WERI-Rb-1 (cell line): ENCODE measurements around the gene ZFP92.

Source experiments
- DNase-seq: peaks from one replicate; pipeline ENCODE4 v3.0.0-alpha.2; 2020
- H3K27ac ChIP-seq: fragments of 250-450 bp; sonication (Bioruptor Pico); 2 replicates; pipeline ENCODE4 v1.5.1; 2020; ENCODE audit warnings: mild to moderate bottlenecking, moderate library complexity
- H3K27me3 ChIP-seq: fragments of 250-450 bp; sonication (Bioruptor Pico); 2 replicates; pipeline ENCODE4 v1.5.1; 2021; ENCODE audit warnings: mild to moderate bottlenecking, low read depth, moderate library complexity; ENCODE audit not compliant: insufficient read depth, severe bottlenecking
- H3K36me3 ChIP-seq: fragments of 250-450 bp; sonication (Bioruptor Pico); 2 replicates; pipeline ENCODE4 v1.5.1; 2020; ENCODE audit warnings: mild to moderate bottlenecking, moderate library complexity
- H3K4me3 ChIP-seq: 2 replicates; pipeline ENCODE4 v1.5.1; 2011; ENCODE audit warnings: low read depth, mild to moderate bottlenecking, control low read depth, low read length
- H3K9me3 ChIP-seq: fragments of 250-450 bp; sonication (Bioruptor Pico); 2 replicates; pipeline ENCODE4 v1.5.1; 2021; ENCODE audit warnings: mild to moderate bottlenecking, moderate library complexity; ENCODE audit not compliant: severe bottlenecking
- TF ChIP-seq, protein P1 (sequence below): IDR thresholded peaks from 2 replicates; pipeline ENCODE4 v1.5.1; 2011; ENCODE audit warnings: low read depth, mild to moderate bottlenecking, control low read depth, inconsistent platforms, low read length

The ZFP92 gene

DNA sequence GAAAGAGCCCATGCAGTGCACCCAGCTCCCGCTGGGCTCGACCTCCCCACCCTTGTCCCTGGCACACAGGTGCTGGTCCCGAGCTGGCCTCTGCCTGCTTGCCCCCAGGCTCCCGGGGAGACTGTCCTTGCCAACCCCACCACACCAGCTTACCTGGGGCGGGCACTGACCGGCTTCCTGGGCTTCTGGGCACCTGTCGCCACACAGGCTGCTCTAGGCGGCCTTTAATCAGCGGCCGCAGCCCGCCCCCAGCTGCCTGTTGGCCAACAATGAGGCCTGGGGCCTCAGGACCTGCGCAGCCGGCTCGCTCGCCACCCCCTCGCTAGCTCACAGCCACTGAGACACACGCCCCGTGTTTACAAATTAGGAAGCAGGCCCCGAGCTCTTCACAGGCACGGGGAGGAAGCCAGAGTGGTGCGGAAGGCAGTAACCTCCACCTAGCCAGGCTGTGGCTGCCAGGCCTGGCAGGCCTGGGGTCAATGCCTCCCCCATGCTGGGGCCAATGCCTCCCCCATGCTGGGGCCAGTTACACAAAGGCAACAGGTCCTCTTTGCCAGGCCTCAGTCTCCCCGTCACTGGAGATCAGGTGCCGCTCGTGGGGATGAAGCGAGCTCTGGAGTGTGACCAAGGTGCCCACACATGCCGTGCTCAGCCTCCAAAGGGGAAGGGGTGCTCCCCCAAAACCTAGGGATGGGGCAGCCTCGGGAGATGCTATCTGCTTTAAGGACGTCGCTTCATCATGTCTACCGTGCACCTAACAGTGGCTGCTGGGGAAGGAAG lies 34.8 kb downstream of the ZFP92 start, which contains the start of gene TREX2:
TSS of gene TREX2 (minus strand) at position 201 of the 780 bp plus-strand sequence. CDS start 626 bp downstream, outside the sequence.
- no peak for DNase-seq
- peaks cover 15% of the 10 kb centered on the region for H3K27me3 ChIP-seq
- TF ChIP-seq, protein P1, sequence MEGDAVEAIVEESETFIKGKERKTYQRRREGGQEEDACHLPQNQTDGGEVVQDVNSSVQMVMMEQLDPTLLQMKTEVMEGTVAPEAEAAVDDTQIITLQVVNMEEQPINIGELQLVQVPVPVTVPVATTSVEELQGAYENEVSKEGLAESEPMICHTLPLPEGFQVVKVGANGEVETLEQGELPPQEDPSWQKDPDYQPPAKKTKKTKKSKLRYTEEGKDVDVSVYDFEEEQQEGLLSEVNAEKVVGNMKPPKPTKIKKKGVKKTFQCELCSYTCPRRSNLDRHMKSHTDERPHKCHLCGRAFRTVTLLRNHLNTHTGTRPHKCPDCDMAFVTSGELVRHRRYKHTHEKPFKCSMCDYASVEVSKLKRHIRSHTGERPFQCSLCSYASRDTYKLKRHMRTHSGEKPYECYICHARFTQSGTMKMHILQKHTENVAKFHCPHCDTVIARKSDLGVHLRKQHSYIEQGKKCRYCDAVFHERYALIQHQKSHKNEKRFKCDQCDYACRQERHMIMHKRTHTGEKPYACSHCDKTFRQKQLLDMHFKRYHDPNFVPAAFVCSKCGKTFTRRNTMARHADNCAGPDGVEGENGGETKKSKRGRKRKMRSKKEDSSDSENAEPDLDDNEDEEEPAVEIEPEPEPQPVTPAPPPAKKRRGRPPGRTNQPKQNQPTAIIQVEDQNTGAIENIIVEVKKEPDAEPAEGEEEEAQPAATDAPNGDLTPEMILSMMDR = no peak
- no peaks in the 10 kb centered on the region for H3K9me3 ChIP-seq
- peaks cover 6% of the 10 kb centered on the region for H3K36me3 ChIP-seq
- no peak within 1 kb of the TSS for H3K4me3 ChIP-seq
- no peak within 1 kb of the TSS for H3K27ac ChIP-seq

GRCh38 chrX:153446636-153446936 lies 35.3 kb downstream of the ZFP92 start:
- DNase-seq = no peak
- TF ChIP-seq, protein P1 = no peak
- H3K9me3 ChIP-seq = no peaks in the 10 kb centered on the region
- no peak overlapping the region for H3K4me3 ChIP-seq
- H3K27ac ChIP-seq = no peak overlapping the region
- H3K27me3 ChIP-seq = peaks cover 20% of the 10 kb centered on the region
- peaks cover 9% of the 10 kb centered on the region for H3K36me3 ChIP-seq

DNA sequence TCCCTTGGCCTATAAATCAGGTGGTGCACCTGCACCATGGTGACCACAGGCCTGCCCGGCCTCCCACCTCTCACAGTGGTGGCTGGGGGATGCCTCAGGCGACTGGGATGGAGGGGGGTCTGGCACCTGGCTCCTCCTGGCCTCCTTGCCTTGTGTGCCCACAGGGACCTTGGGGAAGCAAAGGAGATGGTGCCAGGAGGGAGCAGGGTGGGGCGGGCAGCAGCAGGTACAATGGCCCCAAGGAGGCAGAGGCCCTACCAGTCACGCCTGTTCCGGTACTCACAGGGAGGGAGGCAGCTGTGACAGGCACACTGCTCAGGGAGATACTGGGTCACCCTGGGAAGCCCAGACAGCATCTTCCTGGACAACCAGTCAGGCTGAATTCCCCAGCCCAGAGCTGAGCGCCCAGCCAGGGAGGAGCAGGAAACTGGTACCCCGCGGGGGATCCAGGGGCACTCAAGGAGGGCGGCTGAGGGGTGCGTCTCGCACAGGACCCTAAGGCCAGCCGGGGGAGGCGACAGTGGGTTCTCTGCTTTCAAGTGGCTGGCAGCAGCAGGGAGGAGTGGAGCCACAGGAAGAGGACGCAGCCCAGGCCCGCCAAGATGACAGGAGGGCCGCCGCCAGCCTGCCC lies 35.8 kb downstream of the ZFP92 start:
- H3K36me3 ChIP-seq = peaks cover 9% of the 10 kb centered on the region
- DNase-seq = no peak
- TF ChIP-seq, protein P1 = no peak
- peaks cover 20% of the 10 kb centered on the region for H3K27me3 ChIP-seq
- no peak overlapping the region for H3K27ac ChIP-seq
- H3K9me3 ChIP-seq = no peaks in the 10 kb centered on the region
- H3K4me3 ChIP-seq = no peak overlapping the region

- peaks cover 23% of the 10 kb centered on the region for H3K27me3 ChIP-seq
- no peak overlapping the region for H3K4me3 ChIP-seq
- H3K36me3 ChIP-seq = peaks cover 9% of the 10 kb centered on the region
- H3K9me3 ChIP-seq = no peaks in the 10 kb centered on the region
- H3K27ac ChIP-seq = no peak overlapping the region
- TF ChIP-seq, protein P1 = no peak
- no peak for DNase-seq
Observed at GRCh38 chrX:153447581-153447960, 36.3 kb downstream of the ZFP92 start.

DNA sequence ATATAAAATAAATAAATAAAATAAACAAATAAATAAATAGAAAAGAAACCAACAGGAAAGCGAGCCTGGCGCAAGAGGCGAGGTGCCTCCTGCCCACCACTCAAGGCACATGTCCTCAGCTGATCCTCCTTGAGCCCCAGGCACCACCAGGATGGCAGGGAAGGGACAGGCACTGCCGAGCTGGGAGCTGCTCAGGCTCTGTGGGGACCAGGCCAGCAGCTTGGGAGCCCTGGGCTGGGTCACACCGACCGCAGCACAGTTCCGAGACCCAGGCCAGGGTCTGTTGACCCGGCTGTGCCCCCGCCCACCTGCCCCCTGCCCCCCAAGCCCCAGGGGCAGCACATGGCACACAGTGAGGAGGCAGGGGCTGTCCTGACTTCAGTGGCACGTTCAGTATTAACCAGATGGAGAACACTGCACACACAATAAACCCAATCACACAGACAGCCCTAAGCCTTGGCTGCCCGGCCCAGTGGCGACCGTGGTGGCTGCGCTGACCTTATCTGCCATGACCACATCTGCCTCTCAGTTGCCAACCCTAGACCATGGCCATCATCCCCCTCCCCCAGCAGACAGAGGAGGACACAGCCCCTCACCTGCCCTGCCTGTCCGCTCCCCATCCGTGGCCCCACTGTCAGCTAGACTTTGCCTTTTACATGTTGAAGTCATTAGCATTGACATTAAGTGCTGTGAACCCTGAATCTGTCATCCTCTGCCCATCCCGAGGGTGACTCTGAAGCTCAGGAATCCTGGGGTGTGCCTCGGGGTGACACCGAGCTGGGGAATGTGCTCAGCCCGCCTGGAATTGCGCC lies 37.5 kb downstream of the ZFP92 start:
- no peak for DNase-seq
- TF ChIP-seq, protein P1 = no peak
- Histone ChIP-seq H3K9me3 (no peaks in the 10 kb centered on the region), H3K4me3 (no peak overlapping the region), H3K27ac (no peak overlapping the region), H3K27me3 (peaks cover 23% of the 10 kb centered on the region), H3K36me3 (peaks cover 9% of the 10 kb centered on the region)
